ENCODE results near the gene DENND4C.

Gene DENND4C

GRCh38 chr9:19208653-19209052 is 21.8 kb upstream of the DENND4C start:
- ATAC-seq (ENCODE audit: low read depth) (peak; percentile 61), DNase-seq (ENCODE audit: low spot score) (no peak)
- no peak overlapping the region for H3K27ac ChIP-seq (ENCODE audit: poor library complexity, severe bottlenecking)
- TF ChIP-seq CTCF (IDR thresholded peaks at IDR 0.05; ENCODE audit: poor library complexity, severe bottlenecking) = no peak
- peaks cover 4% of the 10 kb centered on the region for H3K4me1 ChIP-seq (ENCODE audit: insufficient read depth, poor library complexity, severe bottlenecking)
- H3K9me3 ChIP-seq (ENCODE audit: severe bottlenecking) = no peaks in the 10 kb centered on the region
- H3K4me3 ChIP-seq (ENCODE audit: severe bottlenecking) = no peak overlapping the region
- H3K27me3 ChIP-seq (ENCODE audit: insufficient read depth, poor library complexity, severe bottlenecking) = no peaks in the 10 kb centered on the region
- H3K36me3 ChIP-seq (ENCODE audit: low read depth) = no peaks in the 10 kb centered on the region

GRCh38 chr9:19209188-19209587 is 21.3 kb upstream of the DENND4C start:
- peaks cover 4% of the 10 kb centered on the region for H3K4me1 ChIP-seq (ENCODE audit: insufficient read depth, poor library complexity, severe bottlenecking)
- no peaks in the 10 kb centered on the region for H3K9me3 ChIP-seq (ENCODE audit: severe bottlenecking)
- H3K27ac ChIP-seq (ENCODE audit: poor library complexity, severe bottlenecking) = no peak overlapping the region
- DNase-seq (ENCODE audit: low spot score) (no peak), ATAC-seq (ENCODE audit: low read depth) (no peak)
- TF ChIP-seq CTCF (IDR thresholded peaks at IDR 0.05; ENCODE audit: poor library complexity, severe bottlenecking) = no peak
- no peaks in the 10 kb centered on the region for H3K27me3 ChIP-seq (ENCODE audit: insufficient read depth, poor library complexity, severe bottlenecking)
- no peaks in the 10 kb centered on the region for H3K36me3 ChIP-seq (ENCODE audit: low read depth)
- no peak overlapping the region for H3K4me3 ChIP-seq (ENCODE audit: severe bottlenecking)

- Histone ChIP-seq H3K4me3 (ENCODE audit: severe bottlenecking) (no peak overlapping the region), H3K27me3 (ENCODE audit: insufficient read depth, poor library complexity, severe bottlenecking) (no peaks in the 10 kb centered on the region), H3K9me3 (ENCODE audit: severe bottlenecking) (no peaks in the 10 kb centered on the region), H3K4me1 (ENCODE audit: insufficient read depth, poor library complexity, severe bottlenecking) (peaks cover 3% of the 10 kb centered on the region), H3K36me3 (ENCODE audit: low read depth) (no peaks in the 10 kb centered on the region), H3K27ac (ENCODE audit: poor library complexity, severe bottlenecking) (no peak overlapping the region)
- ATAC-seq (ENCODE audit: low read depth) (no peak), DNase-seq (ENCODE audit: low spot score) (no peak)
- no peak for TF ChIP-seq CTCF (IDR thresholded peaks at IDR 0.05; ENCODE audit: poor library complexity, severe bottlenecking)
Measured at GRCh38 chr9:19213823-19214222, 16.7 kb upstream of the DENND4C start.

GRCh38 chr9:19216466-19216865 is 14.0 kb upstream of the DENND4C start:
- no peak overlapping the region for H3K4me3 ChIP-seq (ENCODE audit: severe bottlenecking)
- no peak overlapping the region for H3K27ac ChIP-seq (ENCODE audit: poor library complexity, severe bottlenecking)
- DNase-seq (ENCODE audit: low spot score) (no peak), ATAC-seq (ENCODE audit: low read depth) (no peak)
- no peaks in the 10 kb centered on the region for H3K36me3 ChIP-seq (ENCODE audit: low read depth)
- no peak for TF ChIP-seq CTCF (IDR thresholded peaks at IDR 0.05; ENCODE audit: poor library complexity, severe bottlenecking)
- no peaks in the 10 kb centered on the region for H3K9me3 ChIP-seq (ENCODE audit: severe bottlenecking)
- H3K27me3 ChIP-seq (ENCODE audit: insufficient read depth, poor library complexity, severe bottlenecking) = no peaks in the 10 kb centered on the region
- no peaks in the 10 kb centered on the region for H3K4me1 ChIP-seq (ENCODE audit: insufficient read depth, poor library complexity, severe bottlenecking)

GRCh38 chr9:19221326-19221725 is 9.2 kb upstream of the DENND4C start:
- DNase-seq (ENCODE audit: low spot score) (no peak), ATAC-seq (ENCODE audit: low read depth) (no peak)
- no peak overlapping the region for H3K4me3 ChIP-seq (ENCODE audit: severe bottlenecking)
- H3K27me3 ChIP-seq (ENCODE audit: insufficient read depth, poor library complexity, severe bottlenecking) = no peaks in the 10 kb centered on the region
- H3K27ac ChIP-seq (ENCODE audit: poor library complexity, severe bottlenecking) = no peak overlapping the region
- no peaks in the 10 kb centered on the region for H3K36me3 ChIP-seq (ENCODE audit: low read depth)
- TF ChIP-seq CTCF (IDR thresholded peaks at IDR 0.05; ENCODE audit: poor library complexity, severe bottlenecking) = no peak
- no peaks in the 10 kb centered on the region for H3K9me3 ChIP-seq (ENCODE audit: severe bottlenecking)
- no peaks in the 10 kb centered on the region for H3K4me1 ChIP-seq (ENCODE audit: insufficient read depth, poor library complexity, severe bottlenecking)
